PFSK-1 (cell line): ENCODE measurements around the gene TOR1AIP2.

ENCODE experiments used
- FOXP2 ChIP-seq: optimal IDR thresholded peaks from 2 replicates; pipeline ENCODE3; 2011; ENCODE audit warnings: borderline replicate concordance, control low read depth, inconsistent platforms; ENCODE audit not compliant: insufficient read depth; ENCODE audit errors: extremely low read length, extremely low read depth
- POLR2AphosphoS5 ChIP-seq: IDR thresholded peaks from 2 replicates; pipeline ENCODE4 v1.6.1; 2012; ENCODE audit warnings: low read depth, mild to moderate bottlenecking, control low read depth, low read length, moderate library complexity
- SIN3A ChIP-seq: IDR thresholded peaks from 2 replicates; pipeline ENCODE4 v1.6.1; 2012; ENCODE audit warnings: mild to moderate bottlenecking, low read length, moderate library complexity, borderline replicate concordance; ENCODE audit not compliant: insufficient read depth
- TAF1 ChIP-seq: IDR thresholded peaks from 2 replicates; pipeline ENCODE4 v1.6.1; 2012; ENCODE audit warnings: low read length, control low read depth, borderline replicate concordance; ENCODE audit not compliant: insufficient read depth
- TF ChIP-seq, protein P1 (sequence below), 2 experiments: IDR thresholded peaks; 2 replicates each; pipeline versions ENCODE4 v1.6.1 to v1.8.0; 2011 to 2012; ENCODE audit warnings: low read depth in 2 of 2, low read length in 2 of 2, control low read depth in 1 of 2, inconsistent platforms in 1 of 2, mild to moderate bottlenecking in 1 of 2, moderate library complexity in 1 of 2; ENCODE audit not compliant: insufficient read depth in 1 of 2

The TOR1AIP2 gene

DNA sequence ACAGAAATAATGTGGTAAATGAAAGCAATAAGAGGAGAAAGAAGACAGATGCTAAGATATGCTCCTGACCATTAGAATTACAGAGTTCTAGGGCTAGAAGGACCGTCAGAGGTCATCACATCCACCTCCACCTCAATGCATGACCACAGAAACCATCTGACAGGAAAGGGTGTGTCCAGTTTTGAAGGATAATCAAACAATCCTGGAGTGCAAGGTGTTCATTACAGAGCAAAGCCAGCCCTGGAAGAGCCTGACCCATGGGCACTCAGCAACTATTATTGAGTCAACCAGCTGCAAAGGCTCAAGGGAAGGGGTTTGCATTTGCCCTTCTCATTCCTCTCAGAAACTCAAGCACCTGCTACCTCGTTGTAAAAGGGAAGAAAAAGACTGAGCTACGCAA, 46.4 kb downstream of the TOR1AIP2 start:
- TF ChIP-seq SIN3A (no peak), FOXP2 (no peak), POLR2AphosphoS5 (no peak), TAF1 (no peak)
- TF ChIP-seq, protein P1, sequence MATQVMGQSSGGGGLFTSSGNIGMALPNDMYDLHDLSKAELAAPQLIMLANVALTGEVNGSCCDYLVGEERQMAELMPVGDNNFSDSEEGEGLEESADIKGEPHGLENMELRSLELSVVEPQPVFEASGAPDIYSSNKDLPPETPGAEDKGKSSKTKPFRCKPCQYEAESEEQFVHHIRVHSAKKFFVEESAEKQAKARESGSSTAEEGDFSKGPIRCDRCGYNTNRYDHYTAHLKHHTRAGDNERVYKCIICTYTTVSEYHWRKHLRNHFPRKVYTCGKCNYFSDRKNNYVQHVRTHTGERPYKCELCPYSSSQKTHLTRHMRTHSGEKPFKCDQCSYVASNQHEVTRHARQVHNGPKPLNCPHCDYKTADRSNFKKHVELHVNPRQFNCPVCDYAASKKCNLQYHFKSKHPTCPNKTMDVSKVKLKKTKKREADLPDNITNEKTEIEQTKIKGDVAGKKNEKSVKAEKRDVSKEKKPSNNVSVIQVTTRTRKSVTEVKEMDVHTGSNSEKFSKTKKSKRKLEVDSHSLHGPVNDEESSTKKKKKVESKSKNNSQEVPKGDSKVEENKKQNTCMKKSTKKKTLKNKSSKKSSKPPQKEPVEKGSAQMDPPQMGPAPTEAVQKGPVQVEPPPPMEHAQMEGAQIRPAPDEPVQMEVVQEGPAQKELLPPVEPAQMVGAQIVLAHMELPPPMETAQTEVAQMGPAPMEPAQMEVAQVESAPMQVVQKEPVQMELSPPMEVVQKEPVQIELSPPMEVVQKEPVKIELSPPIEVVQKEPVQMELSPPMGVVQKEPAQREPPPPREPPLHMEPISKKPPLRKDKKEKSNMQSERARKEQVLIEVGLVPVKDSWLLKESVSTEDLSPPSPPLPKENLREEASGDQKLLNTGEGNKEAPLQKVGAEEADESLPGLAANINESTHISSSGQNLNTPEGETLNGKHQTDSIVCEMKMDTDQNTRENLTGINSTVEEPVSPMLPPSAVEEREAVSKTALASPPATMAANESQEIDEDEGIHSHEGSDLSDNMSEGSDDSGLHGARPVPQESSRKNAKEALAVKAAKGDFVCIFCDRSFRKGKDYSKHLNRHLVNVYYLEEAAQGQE (IDR thresholded peaks at IDR 0.05; ENCODE audit: insufficient read depth in 1 of 2, low read depth in 2 of 2, low read length in 2 of 2) = no peak

DNA sequence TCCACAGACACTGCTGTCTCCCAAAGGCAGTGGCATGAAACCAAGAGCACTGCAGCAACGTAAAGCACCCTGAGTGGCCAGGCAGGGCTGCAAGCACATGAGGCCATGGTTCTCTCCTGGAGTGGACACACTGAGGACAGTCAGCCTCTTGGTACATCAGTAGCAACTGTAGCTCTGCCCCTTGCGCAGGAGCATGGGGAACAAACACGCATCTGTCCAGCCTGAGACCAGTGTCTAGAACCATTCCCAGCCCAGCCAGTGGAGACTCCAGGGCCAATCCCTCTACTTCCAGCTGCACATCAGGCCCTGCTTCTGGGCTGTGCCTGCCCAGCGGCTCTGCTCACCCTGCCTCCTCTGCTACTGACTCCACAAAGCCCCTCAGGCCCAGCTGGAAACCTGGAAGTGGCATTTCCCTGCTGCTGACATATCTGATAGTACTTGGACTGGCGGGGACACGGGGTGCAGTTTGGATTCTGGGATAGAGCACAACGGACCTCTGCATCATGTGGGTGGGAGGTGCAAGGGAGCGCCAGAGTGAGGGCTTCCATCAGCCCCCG, 49.0 kb downstream of the TOR1AIP2 start:
- TF ChIP-seq TAF1 = no peak
- no peak for TF ChIP-seq FOXP2
- TF ChIP-seq POLR2AphosphoS5 = no peak
- TF ChIP-seq, protein P1 (IDR thresholded peaks at IDR 0.05; ENCODE audit: insufficient read depth in 1 of 2, low read depth in 2 of 2, low read length in 2 of 2) = no peak

DNA sequence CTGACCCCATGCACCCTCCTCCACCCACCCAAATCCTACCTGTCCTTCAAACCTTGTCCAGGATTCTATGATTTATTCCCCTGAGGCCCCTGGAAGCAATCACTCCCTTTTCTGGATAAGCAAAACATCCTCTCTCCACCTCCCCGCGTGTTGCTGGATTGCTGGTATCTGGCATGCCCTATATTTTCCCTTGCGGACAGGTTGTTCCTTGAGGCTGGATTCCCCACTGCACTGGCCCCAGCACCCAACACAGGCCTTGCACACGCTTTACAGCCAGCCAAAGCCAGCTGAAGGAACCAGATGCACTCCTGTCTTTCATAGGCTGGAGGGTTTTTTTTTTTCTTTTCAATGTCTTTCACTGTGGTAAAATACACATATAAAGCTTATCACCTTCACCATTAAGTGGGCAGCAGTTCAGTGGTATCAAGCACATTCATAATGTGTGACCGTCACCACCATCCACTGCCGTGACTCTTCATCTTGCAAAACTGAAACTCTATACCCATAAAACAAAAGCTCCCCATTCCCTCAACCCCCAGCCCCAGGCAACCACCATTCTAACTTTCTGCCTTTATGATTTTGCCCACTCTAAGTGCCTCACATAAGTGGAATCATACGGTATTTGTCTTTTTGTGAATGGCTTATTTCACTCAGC, 50.9 kb downstream of the TOR1AIP2 start:
- TF ChIP-seq POLR2AphosphoS5 (no peak), FOXP2 (no peak), TAF1 (no peak), SIN3A (no peak)
- TF ChIP-seq, protein P1 (IDR thresholded peaks at IDR 0.05; ENCODE audit: insufficient read depth in 1 of 2, low read depth in 2 of 2, low read length in 2 of 2) = no peak

DNA sequence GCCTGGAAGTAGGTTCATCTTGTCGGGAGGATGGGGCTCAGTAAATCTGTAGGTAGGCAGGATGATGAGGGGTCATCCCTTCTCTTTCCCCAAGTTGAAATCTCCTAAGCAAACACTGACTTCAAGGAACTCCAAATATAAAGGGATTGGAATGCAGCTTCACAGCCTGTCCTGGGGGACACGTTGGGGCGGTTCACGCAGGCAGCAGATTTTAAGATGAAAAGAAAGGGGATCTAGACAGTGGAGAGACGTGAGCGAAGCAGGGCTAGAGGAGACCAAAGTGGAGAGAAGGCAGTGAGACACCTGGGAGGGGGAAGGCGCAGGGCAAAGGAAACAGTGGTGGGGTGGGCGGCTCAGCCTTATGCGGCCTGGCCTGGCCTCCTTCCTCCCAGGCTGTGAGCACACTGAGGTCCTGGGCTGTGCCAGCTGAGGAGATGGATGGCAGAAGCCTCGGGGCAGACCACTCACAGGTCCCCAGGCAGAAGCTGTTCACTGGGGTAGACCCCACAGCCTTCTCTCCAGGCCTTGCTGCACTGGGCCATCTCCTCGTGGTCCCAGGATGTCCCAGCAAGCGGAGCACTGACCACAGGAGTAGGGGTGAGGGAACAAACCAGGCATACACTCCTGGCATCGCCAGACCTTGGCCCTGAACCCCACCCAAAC, 51.7 kb downstream of the TOR1AIP2 start:
- TF ChIP-seq SIN3A (no peak), POLR2AphosphoS5 (no peak), TAF1 (no peak), FOXP2 (no peak)
- TF ChIP-seq, protein P1 (IDR thresholded peaks at IDR 0.05; ENCODE audit: insufficient read depth in 1 of 2, low read depth in 2 of 2, low read length in 2 of 2) = no peak

DNA sequence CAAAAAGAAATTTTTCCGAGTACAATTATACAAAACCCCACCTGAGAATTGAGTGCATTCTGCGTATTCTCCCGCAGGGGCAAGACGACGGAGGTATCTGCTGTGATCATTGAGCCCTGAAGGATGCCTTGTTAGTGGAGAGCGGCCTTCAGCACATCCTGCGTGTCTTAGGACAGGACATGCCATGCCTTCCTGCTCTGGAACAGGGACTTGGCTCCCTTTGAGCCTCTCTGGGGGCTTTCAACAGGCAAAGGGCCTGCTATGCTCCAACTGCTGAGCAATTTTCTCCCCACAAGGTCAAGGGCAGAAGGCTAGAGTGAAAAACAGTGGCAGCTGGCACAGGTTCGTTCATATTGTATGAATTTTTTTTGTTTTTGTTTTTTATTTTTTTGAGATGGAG, 52.4 kb downstream of the TOR1AIP2 start:
- TF ChIP-seq SIN3A = no peak
- TF ChIP-seq, protein P1 (IDR thresholded peaks at IDR 0.05; ENCODE audit: insufficient read depth in 1 of 2, low read depth in 2 of 2, low read length in 2 of 2) = no peak
- no peak for TF ChIP-seq POLR2AphosphoS5
- no peak for TF ChIP-seq TAF1
- TF ChIP-seq FOXP2 = no peak
